NCI-H1694 (cell line): ENCODE data around the gene STEAP2.
"Not testable (repeated sequence)": the region's sequence is repeated elsewhere in the genome, so short reads cannot be mapped to it uniquely, and the experiment has no call there.

ENCODE experiments used
- DNase-seq: peaks from one replicate; lab custom pipeline; 2025; lab: John Stamatoyannopoulos, UW

STEAP2 gene

DNA sequence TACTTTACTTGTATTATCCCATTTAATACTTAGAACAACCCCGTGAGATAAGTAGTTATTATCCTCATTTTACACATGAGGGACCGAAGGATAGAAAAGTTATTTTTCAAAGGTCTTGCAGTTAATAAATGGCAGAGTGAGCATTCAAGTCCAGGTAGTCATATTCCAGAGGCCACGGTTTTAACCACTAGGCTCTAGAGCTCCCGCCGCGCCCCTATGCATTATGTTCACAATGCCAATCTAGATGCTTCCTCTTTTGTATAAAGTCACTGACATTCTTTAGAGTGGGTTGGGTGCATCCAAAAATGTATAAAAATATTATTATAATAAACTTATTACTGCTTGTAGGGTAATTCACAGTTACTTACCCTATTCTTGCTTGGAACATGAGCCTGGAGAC is 22.0 kb downstream of the STEAP2 start:
- no peak for DNase-seq

DNA sequence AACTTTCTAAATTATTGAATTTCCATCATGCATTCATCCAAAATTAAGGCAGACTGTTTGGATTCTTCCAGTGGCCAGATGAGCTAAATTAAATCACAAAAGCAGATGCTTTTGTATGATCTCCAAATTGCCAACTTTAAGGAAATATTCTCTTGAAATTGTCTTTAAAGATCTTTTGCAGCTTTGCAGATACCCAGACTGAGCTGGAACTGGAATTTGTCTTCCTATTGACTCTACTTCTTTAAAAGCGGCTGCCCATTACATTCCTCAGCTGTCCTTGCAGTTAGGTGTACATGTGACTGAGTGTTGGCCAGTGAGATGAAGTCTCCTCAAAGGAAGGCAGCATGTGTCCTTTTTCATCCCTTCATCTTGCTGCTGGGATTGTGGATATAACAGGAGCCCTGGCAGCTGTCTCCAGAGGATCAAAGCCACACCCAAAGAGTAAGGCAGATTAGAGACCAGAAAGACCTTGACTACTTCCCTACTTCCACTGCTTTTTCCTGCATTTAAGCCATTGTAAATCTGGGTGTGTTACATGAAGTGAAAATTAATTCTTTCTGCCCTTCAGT is 25.3 kb downstream of the STEAP2 start:
- no peak for DNase-seq

DNA sequence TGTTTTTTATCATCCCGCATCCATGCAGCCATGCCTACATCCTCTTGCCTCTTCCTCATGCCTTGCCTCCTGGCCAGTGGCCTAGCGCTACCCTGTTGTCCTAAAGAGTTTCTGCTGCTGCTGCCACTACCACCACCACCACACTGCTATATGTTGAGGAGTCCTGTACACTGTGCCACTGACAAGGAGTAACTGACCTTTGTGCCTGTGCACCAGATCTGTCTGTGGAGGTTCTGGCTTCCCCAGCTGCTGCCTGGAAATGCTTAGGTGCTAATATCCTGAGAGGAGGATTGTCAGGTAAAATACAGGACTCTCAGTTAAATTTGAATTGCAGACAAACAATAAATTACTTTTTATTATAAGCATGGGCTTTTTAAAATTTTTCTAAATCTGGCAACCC is 26.5 kb downstream of the STEAP2 start:
- no peak for DNase-seq

DNA sequence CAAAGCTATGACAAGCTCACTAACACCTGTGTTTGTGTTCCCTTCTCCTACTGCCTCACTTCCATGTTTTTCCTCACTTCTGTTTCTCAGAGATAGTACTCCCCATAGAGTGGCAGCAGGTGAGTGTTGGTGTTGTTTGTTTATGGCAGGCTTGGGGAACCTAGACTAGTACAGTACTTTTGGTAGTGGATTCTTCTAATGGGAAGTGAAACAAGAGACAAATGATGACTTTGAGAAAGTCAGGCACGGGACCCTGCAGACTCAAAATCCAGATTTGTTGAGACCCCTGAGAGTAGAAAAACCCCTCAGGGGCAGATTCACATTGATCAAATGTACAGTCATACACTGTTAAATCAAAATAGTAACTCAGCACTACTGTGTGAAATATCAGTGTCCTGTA is 27.0 kb downstream of the STEAP2 start:
- no peak for DNase-seq

DNA sequence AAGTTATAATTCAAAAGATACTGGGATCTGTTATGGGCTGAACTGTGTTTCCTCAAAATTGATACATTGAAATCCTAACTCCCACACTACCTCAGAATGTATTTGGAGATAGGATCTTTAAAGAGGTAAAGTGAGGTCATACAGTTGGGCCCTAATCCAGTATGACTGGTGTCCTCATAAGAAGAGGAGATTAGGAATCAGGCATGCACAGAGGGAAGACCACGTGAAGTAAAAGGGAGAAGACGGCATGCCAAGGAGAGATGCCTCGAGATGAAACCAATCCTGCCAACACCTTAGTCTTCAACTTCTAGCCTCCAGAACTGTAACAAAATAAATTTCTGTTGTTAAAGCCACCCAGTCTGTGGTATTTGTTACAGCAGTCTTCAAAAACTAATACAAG is 27.5 kb downstream of the STEAP2 start:
- no peak for DNase-seq

DNA sequence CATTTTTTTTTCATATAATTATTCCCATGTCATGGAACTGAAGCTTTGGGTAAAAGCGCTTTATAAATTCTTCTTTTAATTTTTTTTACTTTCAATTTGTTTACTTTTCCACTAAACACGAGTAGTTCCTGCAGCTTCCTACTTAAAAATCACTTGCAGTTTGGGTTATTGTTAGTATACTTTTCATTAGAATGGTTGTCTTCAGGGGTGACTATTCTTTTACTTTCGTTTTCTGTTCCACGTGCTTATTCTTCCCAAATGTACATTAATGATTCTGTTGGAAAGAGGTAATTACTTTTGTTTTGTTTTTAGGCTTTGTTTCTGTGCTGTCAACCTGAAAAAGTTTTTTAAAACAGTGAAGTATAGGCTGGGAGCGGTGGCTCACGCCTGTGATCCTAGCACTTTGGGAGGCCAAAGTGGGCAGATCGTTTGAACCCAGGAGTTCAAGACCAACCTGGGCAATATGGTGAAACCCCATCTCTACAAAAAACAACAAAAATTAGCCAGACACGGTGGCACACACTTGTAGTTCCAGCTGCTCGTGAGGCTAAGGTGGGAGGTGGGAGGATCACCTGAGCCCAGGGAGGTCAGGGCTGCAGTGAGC is 28.2 kb downstream of the STEAP2 start:
- DNase-seq = no peak

DNA sequence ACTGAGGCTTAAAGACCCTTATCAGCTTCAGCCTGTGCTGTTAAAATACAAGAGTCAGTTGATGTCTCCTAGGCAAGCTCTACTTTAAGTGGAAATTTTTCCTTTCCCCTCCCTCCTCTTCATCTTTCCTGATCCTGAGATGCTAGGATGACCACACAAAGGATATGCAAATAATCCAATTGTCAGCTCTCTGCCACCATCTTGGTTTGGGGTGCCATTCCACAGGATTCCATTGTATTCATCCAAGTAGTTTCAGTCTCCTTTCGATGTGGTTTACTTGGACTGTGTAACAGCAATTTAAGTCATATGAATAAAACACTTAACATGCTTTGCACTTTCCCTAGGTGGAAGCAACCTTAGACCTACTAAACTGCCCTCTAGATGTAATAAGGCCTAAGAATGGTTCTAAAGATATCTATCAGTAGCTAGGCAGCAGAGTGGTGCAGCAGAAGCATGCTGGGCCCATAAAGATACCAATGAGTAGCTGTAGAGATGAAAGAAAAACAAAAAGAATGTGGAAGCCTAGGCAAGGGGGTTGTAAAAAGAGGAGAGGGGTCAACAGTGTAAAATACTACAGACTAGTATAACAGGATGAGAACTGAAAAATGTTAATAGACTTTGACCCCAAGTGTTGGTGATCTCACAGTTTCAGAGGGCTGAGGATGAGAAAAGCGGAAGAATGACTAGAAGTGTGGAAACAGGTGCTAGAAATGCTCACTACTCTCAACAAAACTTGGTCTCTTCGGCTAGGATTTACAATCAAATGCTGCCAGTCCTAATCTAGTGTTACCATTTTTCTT is 31.0 kb downstream of the STEAP2 start:
- no peak for DNase-seq

DNA sequence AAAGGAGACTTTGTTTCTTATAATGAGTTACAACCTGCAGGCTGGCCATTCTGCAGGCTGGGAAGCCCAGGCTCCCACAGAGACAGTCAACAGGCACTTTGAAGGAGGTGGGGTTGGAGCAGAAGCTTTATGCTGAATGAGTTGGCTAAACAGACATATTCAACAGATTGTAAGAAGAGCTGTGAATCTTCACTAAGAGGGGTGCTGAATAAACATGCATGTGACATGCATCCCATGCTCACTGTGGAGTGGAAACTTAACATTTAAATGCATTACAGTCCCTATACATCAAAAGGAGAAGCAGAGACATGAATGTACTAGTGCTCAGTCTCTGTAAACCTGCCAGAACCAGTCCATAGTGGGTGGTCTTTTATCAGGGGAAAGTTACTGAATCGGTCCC is 32.0 kb downstream of the STEAP2 start:
- DNase-seq = no peak

DNA sequence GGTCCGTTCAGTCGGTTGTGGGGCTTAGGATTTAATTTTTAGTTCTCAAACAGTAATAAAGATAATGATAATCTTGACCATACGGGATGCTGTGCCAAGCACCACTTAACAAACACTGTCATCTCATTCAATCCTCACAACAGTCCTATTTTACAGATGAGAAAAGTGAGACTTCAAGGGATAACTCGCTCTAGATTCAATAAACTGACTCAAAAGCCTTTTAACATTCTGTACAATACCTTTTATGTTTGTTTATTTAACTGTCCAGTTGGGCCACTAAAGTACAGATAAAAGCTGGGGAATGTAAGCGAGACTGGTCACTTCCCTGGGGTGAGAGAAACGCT is 33.0 kb downstream of the STEAP2 start:
- no peak for DNase-seq

DNA sequence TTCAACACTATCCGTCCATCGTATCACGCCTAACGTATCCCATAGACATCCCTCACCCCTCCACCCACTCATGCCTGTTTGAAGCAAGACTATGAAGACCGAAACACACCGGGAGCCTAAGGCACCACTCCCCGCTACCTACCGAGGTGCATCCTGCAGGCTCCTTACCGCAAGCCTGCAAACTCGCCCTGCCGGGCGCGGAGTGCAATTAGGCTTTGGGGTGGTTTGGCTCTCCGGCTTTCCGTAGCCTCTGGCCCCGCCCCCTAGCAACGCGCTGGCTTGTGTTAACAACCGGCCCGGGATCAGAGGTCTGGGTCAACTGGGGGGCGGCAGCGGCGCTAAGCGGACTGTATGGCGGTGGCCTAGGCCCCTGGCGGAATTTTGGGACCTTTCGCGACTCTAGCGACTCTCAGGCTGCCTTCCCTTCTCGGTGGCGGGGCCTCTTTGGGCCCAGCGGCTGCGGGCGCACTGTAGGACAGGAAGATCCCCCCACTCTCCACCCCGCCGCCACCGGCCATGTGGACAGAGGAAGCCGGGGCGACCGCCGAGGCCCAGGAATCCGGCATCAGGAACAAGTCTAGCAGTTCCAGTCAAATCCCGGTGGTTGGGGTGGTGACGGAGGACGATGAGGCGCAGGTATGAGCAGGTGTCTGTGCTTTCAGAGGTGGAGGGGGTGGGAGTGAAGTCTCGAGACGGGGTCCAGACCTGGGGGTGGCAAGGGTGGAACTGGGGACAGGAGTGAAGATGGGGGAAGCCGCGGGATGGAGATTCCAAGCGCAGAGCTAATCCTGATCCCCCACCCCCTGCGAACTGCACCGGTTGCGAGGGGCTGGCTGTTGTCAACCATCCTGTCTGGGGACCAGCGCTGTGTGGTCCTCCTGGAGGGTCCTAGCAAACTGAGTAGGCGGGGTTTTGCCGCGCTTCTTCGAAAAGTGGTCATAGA is 33.6 kb downstream of the STEAP2 start, which contains the start of gene CFAP69:
CFAP69 (plus strand) TSS at position 266 of the 943 bp plus-strand sequence; CDS start at position 517, 251 bp downstream.
- peak; percentile 55 for DNase-seq

DNA sequence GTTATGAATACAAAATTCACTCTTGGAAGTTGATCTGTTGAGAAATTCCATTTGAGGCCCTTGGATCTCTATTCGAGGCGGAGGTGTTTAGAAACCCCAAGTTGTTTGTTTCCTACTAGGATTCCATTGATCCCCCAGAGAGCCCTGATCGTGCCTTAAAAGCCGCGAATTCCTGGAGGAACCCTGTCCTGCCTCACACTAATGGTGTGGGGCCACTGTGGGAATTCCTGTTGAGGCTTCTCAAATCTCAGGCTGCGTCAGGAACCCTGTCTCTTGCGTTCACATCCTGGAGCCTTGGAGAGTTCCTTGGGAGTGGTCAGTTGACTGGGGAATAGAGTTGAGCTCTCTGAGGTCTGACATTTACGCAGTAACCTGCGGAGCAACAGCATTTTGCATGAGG is 34.6 kb downstream of the STEAP2 start:
- no peak for DNase-seq

DNA sequence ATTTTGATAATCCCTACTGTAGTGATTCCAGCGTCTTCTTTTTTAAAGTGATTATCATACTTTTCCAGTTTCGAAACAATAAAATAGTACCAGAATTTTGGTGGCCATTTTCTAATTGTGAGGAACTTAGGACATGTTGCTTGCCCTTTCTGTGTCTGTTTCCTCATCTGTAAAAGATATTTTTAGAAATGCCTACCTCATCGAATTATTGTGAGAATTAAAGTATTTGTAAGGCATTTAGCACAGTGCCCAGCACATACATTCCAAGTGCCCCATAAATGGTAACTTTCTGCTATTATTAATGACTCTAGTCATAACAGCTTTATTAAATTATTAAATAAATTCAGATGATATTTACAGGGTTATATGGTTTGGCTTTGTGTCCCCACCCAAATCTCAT is 37.2 kb downstream of the STEAP2 start:
- DNase-seq = no peak

DNA sequence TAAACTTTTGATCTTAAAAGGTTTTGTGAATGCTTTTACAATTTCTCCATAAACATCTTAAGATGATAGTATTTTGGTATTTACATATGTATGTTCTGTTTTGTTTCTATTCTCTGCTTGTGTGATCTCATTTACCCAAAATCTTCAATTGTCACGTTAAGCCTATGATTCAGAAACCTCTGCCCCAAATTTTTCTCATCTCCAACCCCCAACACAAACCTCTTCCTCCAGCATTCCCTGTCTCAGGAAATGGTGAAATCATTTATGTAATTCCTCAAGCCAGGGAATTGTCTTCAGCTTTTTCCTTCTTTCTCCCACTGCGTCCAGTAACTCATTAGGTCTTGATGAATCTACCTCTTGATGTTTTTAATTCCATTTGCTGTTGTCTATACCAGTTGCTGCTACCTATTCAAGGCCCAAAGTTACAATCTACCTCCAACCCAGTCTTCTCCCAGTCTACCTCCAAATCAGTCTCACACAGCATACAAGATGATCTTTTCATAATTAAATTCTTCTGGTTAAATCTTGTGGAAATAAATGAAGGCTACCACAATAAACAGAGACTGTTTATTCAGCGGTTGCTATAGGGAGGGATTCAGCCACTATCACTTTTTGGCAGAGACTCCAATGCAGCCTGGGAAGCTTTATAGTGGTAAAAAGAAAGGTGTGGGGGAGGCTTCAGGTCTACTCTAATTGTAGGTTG is 39.2 kb downstream of the STEAP2 start:
- DNase-seq = no peak

DNA sequence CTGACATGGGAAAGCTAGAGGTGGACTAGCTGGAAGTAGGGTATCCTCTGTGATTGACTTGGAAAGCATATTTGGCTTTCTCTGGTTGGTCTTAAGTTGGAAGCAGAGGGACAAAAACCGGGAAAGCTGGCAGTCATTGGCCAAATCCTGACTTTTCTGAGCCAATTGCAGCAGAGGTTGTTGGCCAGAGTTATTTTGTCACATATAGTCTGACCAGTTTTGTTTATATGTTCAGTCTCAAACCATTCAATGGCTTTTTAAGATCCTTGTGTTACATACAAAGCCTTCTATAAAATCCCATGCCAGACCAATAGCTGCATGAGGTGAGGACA is 39.7 kb downstream of the STEAP2 start:
- DNase-seq = no peak

DNA sequence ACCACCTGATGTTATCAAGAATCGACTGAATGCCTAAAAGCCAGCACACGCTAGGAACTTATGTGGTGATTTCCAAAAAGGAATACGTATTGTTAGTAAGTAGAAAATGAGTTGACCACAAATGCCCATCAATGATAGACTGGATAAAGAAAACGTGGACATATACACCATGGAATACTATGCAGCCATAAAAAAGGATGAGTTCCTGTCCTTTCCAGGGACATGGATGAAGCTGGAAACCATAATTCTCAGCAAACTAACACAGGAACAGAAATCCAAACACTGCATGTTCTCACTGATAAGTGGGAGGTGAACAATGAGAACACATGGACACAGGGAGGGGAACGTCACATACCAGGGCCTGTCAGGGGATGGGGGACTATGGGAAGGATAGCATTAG is 44.5 kb downstream of the STEAP2 start:
- not testable (repeated sequence) for DNase-seq

DNA sequence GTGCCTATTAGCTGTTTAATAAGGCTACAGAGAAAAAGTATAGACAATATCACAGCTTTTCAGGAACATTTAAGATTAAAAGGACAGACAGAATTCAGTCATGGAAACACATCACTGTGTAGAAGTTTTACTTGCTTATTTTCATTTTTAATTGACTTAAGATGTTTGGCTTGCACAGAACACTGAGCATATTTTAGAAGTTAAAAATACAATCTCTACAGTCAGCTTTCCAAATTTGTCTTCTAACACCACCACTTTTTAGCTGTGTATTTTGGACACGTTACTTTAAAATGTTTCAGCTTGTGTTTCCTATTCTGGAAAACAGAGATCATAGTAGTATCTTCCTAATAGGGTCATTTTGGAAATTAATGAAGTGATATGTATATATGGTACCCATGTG is 45.2 kb downstream of the STEAP2 start:
- no peak for DNase-seq

DNA sequence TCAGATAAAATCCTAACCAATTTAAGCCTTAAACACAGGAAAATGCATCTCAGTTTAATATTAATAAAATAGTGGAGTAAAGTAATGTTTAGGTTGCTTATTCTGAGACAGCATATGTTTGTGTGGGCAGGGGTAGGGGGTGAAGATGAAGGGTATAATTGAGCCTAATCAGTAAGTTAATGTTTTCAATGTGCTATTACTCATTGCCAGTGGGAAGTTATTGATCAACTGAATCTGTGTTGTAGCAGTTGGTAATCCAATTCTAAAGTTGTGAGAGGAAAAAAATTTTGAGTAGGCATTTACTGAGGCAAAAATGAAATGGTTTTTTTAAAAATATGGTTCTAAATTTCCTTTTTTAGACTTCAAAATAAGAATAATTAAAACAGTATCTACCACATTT is 49.9 kb downstream of the STEAP2 start:
- DNase-seq = no peak

DNA sequence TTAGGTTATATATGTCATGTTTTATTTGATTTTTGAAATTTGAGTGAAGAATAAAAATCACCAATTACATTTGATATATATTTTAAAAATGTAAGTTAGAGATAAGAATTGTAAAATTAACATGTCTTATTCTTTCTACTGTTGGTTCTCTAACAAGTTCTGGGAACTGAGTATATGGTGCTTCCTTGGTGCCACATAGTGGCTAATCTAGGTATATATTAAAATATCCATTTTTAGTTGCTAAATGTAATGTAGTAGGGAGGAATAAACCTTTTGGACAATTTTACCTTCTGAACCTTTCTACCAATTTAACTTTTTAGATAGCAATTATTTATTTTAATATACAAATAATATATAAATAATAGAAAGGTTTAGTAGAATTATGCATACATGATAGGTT is 50.9 kb downstream of the STEAP2 start:
- DNase-seq = peak; percentile 41

DNA sequence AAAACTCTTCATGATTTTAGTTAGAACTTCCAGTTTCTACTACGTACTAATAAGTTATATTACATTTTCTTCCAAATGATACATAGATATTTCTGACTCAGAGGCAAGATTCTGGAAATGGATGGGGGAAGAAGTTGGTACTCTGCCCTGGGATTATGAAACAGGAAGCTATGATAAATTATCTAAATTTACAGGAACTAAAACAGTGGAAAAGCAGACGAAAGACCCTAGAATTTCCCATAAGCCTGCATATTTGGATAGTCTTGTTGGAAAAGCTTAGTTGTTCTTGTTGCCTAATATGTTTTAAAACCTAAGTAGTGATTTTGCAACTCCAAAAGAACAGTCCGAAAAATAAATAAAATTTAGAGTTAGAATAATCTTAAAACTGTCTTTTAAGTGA is 55.3 kb downstream of the STEAP2 start:
- DNase-seq = no peak

DNA sequence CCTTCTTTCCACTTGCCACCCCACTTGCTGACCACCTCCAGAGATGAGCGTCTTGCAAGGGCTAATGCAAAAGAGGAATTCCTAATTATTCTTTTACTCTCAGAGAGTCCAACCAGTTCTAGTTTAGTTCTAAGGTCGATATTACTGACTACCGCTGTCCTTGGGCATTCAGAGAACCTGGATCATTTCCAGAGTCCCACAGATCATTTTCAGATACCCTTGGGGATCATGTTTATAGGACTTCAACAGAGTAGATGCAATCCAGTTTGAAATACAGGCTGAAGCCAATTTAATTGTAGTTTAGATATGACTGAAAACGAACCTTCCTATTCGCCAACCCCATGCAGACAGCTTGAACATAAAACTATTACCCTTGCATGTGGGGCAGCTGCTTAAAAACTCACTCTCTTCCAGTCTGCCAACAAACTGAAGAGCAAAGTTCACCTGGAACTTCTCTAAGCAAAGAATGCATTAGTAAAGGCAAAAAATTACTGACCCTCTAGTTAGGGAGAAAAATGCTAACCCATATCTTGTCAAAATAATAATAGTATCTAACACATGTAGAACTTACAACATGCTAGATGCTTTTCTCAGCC is 55.8 kb downstream of the STEAP2 start:
- DNase-seq = no peak

DNA sequence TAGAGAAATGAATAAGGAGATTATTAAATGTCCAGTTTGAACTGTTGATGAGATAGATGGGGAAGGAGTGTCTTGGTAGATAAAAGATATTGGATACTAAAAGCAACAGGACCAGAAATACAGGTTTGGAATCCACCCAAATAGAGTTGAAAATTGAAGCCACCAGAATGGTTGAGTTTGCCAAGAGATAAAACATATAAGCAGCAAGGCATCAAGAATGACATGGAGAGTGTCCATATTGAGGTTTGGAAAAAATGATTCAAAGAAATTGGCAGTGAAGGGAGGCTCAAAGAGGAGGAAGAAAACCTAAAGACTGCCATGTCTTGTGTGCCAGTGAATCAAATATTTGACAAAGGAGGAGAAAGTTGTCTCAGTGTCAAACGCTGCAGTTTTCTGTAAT is 57.6 kb downstream of the STEAP2 start:
- no peak for DNase-seq
